ENCODE results near the gene NRXN3. TPM values are rescaled to one million over a fixed set of nuclear protein-coding genes. Genes with fewer than 3 reads are reported as not detected.

Gene NRXN3
- total RNA-seq, 2 experiments from 2014 or later, result not detected

DNA sequence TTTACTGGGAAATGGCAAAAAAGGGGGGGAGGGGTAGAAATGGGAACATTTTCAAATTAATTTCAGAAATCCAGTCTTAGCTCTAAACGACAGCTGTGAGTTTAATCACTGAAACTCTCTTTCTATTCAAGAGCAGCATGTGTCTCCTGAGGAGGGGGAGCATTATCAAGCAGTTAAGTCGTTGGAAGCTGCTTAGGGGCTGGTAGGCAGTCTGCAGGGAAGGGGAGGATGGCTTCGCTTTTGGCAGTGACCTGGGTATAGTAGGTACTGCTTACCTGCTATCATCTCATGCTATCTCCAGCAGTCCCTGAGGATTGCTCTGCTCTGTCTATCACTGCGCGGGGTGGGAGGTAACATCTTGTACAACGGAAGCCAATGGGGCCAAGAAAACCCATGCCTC, 567.4 kb downstream of the NRXN3 start:
- H3K27ac Mint-ChIP-seq, result no peak overlapping the region
- no peak for ATAC-seq

DNA sequence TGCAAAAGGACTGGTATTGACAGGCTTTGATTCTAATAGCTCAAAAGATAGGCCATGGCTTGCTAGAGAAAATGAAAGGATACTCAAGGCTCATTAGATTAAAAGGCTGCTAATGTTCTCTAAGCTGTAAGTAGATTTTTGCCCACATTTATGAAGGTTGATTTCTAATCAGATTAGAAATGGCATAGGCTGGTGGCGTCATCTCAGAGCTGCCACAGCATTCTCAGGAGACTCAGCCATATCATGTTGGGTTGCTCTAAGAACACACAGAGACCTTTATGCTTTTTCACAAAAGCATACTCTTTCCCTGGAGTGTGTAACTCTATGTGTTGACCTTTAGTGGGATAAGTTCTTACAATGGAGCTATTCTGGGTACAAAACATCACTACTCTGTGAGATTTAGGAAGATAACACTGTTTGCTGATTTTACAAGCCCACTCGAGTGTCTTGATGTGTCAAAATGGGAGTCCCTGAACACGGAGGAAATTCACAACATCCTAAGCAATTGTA, 576.0 kb downstream of the NRXN3 start:
- DNase-seq (no peak), ATAC-seq (no peak)
- Mint-ChIP-seq H3K4me3 (no peak overlapping the region), H3K36me3 (no peaks in the 10 kb centered on the region), H3K4me1 (no peaks in the 10 kb centered on the region), H3K27me3 (no peaks in the 10 kb centered on the region), H3K27ac (no peak overlapping the region), H3K9me3 (ENCODE audit: low read depth) (no peaks in the 10 kb centered on the region)
- CTCF ChIA-PET, result no interaction called here

More for the DNA sequence above, 567.4 kb downstream of the NRXN3 start:
- Mint-ChIP-seq H3K36me3 (no peaks in the 10 kb centered on the region), H3K4me1 (no peaks in the 10 kb centered on the region), H3K27me3 (no peaks in the 10 kb centered on the region), H3K4me3 (no peak overlapping the region), H3K9me3 (ENCODE audit: low read depth) (peaks cover 4% of the 10 kb centered on the region)
- DNase-seq, result no peak
- CTCF ChIA-PET, result no interaction called here

DNA sequence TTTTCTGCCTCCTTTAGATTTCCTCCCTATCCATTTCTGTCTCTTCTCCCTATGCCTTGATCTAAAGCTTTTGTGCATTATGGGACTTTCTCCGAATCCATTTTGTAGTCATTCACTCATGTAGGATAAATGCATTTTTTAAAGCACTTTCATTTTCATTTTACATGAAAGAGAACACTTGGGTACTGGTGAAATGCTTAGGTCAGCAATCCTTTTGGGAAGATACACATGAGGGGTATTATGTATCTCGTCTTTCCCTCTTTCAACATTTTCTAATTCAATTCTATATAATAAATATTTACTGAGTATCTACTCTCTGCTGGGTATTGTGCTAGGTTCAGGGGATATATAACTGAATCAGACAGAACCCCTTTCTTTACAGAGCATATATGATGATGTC, 577.6 kb downstream of the NRXN3 start:
- H3K27me3 Mint-ChIP-seq, result no peaks in the 10 kb centered on the region
- H3K36me3 Mint-ChIP-seq, result no peaks in the 10 kb centered on the region
- no peak overlapping the region for H3K27ac Mint-ChIP-seq
- H3K9me3 Mint-ChIP-seq (ENCODE audit: low read depth), result no peaks in the 10 kb centered on the region
- CTCF ChIA-PET, result no interaction called here
- DNase-seq (no peak), ATAC-seq (no peak)
- no peaks in the 10 kb centered on the region for H3K4me1 Mint-ChIP-seq
- H3K4me3 Mint-ChIP-seq, result no peak overlapping the region

DNA sequence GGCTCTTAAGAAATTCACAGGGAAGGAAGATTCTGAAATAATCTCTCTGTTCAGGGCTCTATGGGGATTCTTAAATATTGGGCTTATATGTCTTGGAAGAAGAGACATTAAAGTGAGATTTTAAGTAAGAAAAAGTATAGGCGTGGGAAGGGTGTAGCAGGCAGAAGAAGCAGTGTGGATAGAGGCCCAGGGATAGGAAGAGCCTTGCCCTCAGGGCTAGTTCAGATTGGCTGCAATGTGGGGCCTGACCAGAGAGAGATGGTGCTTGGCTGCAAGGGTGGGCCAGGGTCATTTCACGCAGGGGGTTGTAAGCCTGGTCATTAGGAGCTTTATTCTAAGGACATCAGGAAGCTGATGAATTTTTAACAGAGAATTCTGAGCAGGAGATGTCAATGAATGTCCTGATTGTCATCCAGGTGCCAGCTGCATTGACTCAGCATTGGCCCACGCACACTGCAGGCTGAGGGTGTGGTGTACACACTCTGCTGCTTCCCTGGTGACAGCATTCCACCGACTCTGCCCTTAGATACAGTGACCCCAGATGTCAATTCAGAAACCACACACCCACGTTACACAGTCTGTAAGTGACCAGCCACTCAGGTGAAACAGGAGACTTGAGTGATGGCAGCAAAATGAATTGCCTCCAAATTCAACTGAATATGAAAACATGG, 582.5 kb downstream of the NRXN3 start:
- no peaks in the 10 kb centered on the region for H3K9me3 Mint-ChIP-seq (ENCODE audit: low read depth)
- CTCF ChIA-PET, result no interaction called here
- no peaks in the 10 kb centered on the region for H3K4me1 Mint-ChIP-seq
- ATAC-seq (no peak), DNase-seq (no peak)
- H3K27me3 Mint-ChIP-seq, result no peaks in the 10 kb centered on the region
- H3K36me3 Mint-ChIP-seq, result no peaks in the 10 kb centered on the region
- H3K4me3 Mint-ChIP-seq, result no peak overlapping the region
- no peak overlapping the region for H3K27ac Mint-ChIP-seq

DNA sequence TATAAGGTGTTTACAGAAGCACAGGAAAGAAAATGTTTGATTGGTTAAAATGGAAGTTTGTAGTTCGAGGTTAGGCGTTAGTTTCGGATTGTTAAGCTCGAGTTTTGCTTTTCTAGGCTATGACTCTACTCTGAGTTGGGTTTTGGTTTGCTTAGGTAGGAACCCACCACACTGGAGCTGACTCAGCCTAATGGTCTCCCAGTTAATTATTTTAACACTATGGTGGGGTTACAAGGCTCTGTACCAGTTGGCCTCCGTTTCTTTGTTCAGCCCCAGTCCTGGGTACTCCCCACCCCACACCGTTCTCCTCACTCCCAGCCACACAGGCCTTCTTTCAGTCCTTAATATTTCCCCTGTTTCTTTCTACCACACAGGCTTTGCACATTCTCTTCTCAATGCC, 583.9 kb downstream of the NRXN3 start:
- no peaks in the 10 kb centered on the region for H3K36me3 Mint-ChIP-seq
- H3K9me3 Mint-ChIP-seq (ENCODE audit: low read depth), result no peaks in the 10 kb centered on the region
- H3K4me1 Mint-ChIP-seq, result no peaks in the 10 kb centered on the region
- H3K4me3 Mint-ChIP-seq, result no peak overlapping the region
- no peak overlapping the region for H3K27ac Mint-ChIP-seq
- CTCF ChIA-PET, result no interaction called here
- DNase-seq, result no peak
- no peak for ATAC-seq
- H3K27me3 Mint-ChIP-seq, result no peaks in the 10 kb centered on the region

DNA sequence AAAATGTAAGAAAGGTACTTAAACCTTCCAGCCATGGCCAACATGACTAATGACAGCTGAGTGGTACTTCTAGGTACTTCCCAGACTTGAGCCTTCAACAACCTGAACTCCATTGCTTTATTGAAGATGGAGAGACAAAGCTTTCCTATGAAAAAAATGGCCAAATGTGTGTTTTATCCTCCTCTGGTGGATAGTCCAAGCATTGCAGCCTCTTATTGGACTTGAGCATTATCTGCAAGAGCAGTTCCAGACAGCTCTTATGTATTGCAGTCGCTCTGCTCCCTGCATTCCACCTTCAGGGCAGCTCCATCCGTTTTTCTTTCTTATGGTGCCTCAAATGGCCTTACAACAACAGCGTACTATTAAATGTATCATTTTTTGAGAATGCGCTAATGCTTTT, 588.2 kb downstream of the NRXN3 start:
- Mint-ChIP-seq H3K4me3 (no peak overlapping the region), H3K4me1 (no peaks in the 10 kb centered on the region), H3K27me3 (no peaks in the 10 kb centered on the region), H3K36me3 (no peaks in the 10 kb centered on the region), H3K9me3 (ENCODE audit: low read depth) (no peaks in the 10 kb centered on the region), H3K27ac (no peak overlapping the region)
- ATAC-seq (no peak), DNase-seq (no peak)
- CTCF ChIA-PET, result no interaction called here

DNA sequence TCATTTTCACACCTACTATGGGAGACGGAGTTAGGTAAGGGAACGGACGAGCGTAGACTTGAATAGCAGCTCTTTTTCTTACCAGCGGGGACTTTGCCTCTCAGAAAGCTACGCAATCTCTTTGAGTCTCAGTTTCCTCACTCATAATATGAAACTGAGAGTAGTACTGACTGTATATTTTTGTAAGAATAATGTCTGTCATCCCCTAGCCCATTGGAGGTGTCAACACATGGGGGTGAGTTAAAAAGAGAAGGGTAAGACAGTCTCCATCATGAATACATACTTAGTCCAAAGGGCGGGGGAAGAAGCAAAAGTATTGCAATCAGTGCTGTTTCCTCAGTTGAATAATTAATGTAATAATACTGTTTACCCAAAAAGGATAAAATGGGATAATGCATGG, 592.2 kb downstream of the NRXN3 start:
- H3K9me3 Mint-ChIP-seq (ENCODE audit: low read depth), result no peaks in the 10 kb centered on the region
- DNase-seq, result no peak
- CTCF ChIA-PET, result no interaction called here
- no peaks in the 10 kb centered on the region for H3K36me3 Mint-ChIP-seq
- H3K4me3 Mint-ChIP-seq, result no peak overlapping the region
- no peaks in the 10 kb centered on the region for H3K27me3 Mint-ChIP-seq
- no peaks in the 10 kb centered on the region for H3K4me1 Mint-ChIP-seq
- ATAC-seq, result no peak
- H3K27ac Mint-ChIP-seq, result no peak overlapping the region

DNA sequence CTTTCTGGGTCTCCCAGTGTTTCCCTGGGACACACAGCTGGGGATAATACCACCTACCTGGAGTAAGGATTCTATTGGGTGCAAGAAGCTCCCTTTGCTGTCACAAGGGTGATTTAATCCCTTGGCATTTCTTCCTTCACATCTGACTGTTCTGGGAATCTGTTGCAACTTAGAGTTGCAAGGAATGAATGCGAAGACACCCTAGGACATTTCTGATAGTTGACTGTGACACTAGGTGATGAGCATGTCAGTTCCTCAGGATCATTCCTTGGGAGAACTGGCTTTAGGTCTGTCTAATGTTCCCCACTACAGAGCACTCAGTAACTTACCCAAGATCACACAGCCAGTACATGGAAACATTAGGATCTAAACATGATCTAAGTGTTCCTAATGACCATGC, 593.6 kb downstream of the NRXN3 start:
- CTCF ChIA-PET, result no interaction called here

DNA sequence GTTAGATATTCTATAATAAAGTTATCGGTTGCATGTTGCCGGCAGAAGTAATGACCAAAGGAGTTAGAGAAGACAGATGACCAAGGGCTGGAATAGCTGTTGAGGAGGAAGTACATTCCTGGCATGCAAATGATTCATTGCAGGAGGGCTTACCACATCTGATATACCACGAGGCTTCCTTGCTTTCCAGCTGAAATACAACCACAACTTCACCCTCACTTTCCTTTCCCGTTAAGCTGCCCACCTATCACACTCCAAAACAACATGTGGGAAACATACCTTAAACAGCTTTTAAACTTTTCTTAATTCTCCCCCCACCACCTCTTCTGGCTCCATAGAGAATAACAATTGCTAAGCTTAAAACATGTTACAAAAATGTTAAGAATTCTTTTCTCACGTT, 594.1 kb downstream of the NRXN3 start:
- Mint-ChIP-seq H3K27me3 (no peaks in the 10 kb centered on the region), H3K36me3 (no peaks in the 10 kb centered on the region), H3K4me3 (no peak overlapping the region), H3K27ac (no peak overlapping the region), H3K9me3 (ENCODE audit: low read depth) (no peaks in the 10 kb centered on the region), H3K4me1 (no peaks in the 10 kb centered on the region)
- ATAC-seq (no peak), DNase-seq (no peak)
- CTCF ChIA-PET, result no interaction called here

More for the DNA sequence above, 593.6 kb downstream of the NRXN3 start:
- H3K4me1 Mint-ChIP-seq, result no peaks in the 10 kb centered on the region
- no peak for ATAC-seq
- H3K4me3 Mint-ChIP-seq, result no peak overlapping the region
- no peaks in the 10 kb centered on the region for H3K36me3 Mint-ChIP-seq
- no peaks in the 10 kb centered on the region for H3K27me3 Mint-ChIP-seq
- no peak overlapping the region for H3K27ac Mint-ChIP-seq
- H3K9me3 Mint-ChIP-seq (ENCODE audit: low read depth), result no peaks in the 10 kb centered on the region
- no peak for DNase-seq

DNA sequence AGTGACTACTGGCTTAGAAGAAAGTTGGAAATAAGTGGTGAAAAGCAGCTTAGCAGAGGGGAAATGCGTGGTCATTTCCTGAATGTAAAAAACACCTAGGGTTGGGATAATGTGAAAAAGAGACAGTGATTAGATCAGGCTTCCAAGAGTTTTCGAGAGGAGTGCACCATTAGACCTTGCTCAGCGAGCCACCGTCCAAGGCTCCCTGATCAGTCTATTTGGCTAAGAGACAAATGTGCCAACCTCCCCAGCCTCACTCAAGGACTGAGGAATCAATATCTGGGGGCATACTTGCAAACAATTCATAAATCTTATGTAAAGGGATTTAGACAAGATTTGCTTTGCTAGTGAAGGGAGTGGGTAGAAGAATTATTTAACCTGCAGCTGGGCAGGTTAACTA, 594.5 kb downstream of the NRXN3 start:
- no peak overlapping the region for H3K4me3 Mint-ChIP-seq
- no peak for DNase-seq
- CTCF ChIA-PET, result no interaction called here
- no peaks in the 10 kb centered on the region for H3K36me3 Mint-ChIP-seq
- ATAC-seq, result no peak
- H3K27me3 Mint-ChIP-seq, result no peaks in the 10 kb centered on the region
- H3K27ac Mint-ChIP-seq, result no peak overlapping the region
- no peaks in the 10 kb centered on the region for H3K4me1 Mint-ChIP-seq
- no peaks in the 10 kb centered on the region for H3K9me3 Mint-ChIP-seq (ENCODE audit: low read depth)

DNA sequence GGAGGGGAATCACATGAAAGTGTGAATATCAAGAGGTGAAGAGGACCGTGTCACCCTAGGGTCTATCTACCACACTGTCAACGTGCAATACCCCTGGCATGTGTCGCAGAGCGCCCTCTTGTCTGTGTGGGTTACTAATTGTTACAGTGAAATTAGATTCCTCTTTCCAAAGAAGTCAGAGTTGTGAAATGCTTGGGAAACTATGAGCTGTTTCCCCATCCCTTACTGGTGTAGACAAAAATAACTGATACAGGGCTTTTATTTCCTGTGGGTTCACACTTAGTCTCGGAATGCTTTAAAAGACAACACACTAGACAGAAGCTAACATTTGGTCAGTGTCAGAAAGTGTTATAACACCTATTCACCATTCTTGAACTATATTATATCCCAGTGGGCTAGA, 597.3 kb downstream of the NRXN3 start:
- no peaks in the 10 kb centered on the region for H3K4me1 Mint-ChIP-seq
- CTCF ChIA-PET, result no interaction called here
- no peaks in the 10 kb centered on the region for H3K27me3 Mint-ChIP-seq
- no peaks in the 10 kb centered on the region for H3K36me3 Mint-ChIP-seq
- H3K9me3 Mint-ChIP-seq (ENCODE audit: low read depth), result no peaks in the 10 kb centered on the region
- DNase-seq, result no peak
- ATAC-seq, result no peak
- H3K27ac Mint-ChIP-seq, result no peak overlapping the region
- no peak overlapping the region for H3K4me3 Mint-ChIP-seq

DNA sequence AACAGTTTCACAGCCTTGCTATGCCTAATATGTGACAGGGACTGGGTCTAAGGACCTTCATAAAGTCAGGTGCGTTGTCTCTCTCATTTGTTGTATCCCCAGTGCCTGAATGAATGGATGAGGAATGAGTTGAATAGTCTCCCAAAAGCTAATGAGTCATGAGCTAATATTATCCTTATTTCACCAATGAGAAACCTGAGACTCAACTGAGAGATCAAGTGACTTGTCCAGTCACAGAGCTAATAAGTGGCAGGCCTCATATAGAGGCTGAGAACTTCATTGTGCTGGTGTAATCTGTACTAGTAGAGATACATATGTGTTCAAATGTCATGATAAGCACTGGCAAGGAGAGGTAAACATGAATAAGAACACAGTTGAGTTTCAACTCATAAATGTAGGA, 612.4 kb downstream of the NRXN3 start:
- no peaks in the 10 kb centered on the region for H3K27me3 Mint-ChIP-seq
- H3K4me3 Mint-ChIP-seq, result no peak overlapping the region
- no peaks in the 10 kb centered on the region for H3K36me3 Mint-ChIP-seq
- H3K27ac Mint-ChIP-seq, result no peak overlapping the region
- H3K4me1 Mint-ChIP-seq, result no peaks in the 10 kb centered on the region
- CTCF ChIA-PET, result no interaction called here
- H3K9me3 Mint-ChIP-seq (ENCODE audit: low read depth), result no peaks in the 10 kb centered on the region
- DNase-seq (no peak), ATAC-seq (no peak)

DNA sequence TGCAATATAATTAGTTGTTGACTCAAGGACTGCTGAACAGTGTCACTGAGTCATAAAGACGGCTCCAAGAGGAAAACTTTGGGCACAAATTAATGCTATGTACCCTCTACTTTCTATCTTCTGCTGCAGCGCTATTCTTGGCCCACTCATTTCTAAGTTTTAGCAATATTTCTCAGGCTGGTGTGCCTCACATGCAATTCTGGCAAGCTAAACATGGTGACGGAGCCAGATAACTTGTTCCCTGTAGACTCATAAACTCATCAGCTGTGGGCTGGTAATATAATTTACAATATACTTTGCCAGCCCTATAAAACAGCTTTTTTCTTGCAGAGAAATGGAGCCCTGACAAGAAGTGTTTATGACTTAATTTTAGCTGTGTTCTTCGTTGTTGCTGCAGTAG, 615.1 kb downstream of the NRXN3 start:
- Mint-ChIP-seq H3K36me3 (no peaks in the 10 kb centered on the region), H3K9me3 (ENCODE audit: low read depth) (no peaks in the 10 kb centered on the region), H3K27me3 (no peaks in the 10 kb centered on the region), H3K27ac (no peak overlapping the region), H3K4me1 (no peaks in the 10 kb centered on the region), H3K4me3 (no peak overlapping the region)
- no peak for DNase-seq
- ATAC-seq, result no peak
- CTCF ChIA-PET, result no interaction called here

DNA sequence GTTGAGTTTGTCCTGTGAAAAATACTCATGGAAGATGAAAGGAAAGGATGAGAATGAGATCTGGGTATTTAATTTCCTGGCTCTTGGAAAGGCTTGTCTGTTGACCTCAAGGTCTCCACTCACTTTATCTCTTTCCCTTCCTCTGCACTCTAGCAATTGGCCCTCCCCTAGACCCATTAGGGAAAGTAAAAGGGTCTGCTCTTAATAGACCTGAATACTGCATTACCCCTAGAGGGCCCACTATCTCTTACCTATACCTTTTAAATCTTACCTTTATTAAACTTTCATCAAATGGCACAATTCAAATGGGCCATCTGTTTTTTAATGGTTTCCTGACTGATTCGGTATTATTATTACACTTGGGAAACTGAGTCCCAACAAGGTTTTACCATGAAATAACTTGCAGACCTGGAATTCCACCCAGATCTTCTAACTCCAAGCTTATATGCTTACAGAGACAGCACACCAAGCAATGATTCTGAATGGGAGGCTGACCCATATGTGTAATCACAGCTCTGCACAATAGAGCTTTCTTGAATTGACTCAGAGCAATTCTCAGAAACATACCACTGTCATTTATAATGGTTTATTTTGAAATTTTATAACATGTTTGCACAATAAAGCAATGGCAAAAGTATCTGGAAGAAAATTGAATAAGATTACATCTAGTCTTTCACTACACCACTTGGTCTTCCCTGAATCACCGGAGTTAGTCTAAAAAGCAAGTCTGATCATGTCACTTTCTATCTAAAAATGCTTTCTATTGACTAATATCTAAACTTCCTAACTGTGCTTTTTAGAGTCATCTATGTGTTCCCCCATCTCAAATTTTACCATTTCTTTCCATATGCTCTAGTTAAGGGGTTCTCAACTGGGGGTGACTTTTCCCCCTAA, 618.5 kb downstream of the NRXN3 start:
- no peaks in the 10 kb centered on the region for H3K36me3 Mint-ChIP-seq
- no peak overlapping the region for H3K4me3 Mint-ChIP-seq
- DNase-seq (no peak), ATAC-seq (no peak)
- no peak overlapping the region for H3K27ac Mint-ChIP-seq
- no peaks in the 10 kb centered on the region for H3K27me3 Mint-ChIP-seq
- no peaks in the 10 kb centered on the region for H3K4me1 Mint-ChIP-seq
- no peaks in the 10 kb centered on the region for H3K9me3 Mint-ChIP-seq (ENCODE audit: low read depth)
- CTCF ChIA-PET, result no interaction called here

Data from activated CD8-positive, alpha-beta memory T cell treated with anti-CD3 and anti-CD28 coated beads, Interleukin-2, amount 10 ng/mL, durations not matched to agents 7 days and 5 days (primary cell).